Measurements from ENCODE around the gene SLC38A1. TPM values are rescaled to one million over a fixed set of nuclear protein-coding genes. Genes with fewer than 3 reads are reported as not detected.
A peak's percentile ranks its signal among the peaks of the same experiment; 100 is the strongest.

Gene SLC38A1
- total RNA-seq, 4 donors from 2014 or later, result 173 to 200 (median 193) TPM

GRCh38 chr12:46210873-46211439 lies 57.9 kb downstream of the SLC38A1 start:
- no peak for DNase-seq (ENCODE audit: extremely low spot score)
- H3K4me1 ChIP-seq, result peaks cover 43 to 87% (median 73%) of the 10 kb centered on the region in 4 donors
- WGBS, result 98% methylated on average over 6 of the region's 6 CpGs
- intact Hi-C loops (cut with DNase I), result no loop called here
- no peak overlapping the region for H3K4me3 ChIP-seq
- H3K36me3 ChIP-seq, result peaks cover 0 to 6% (median 0%) of the 10 kb centered on the region in 4 donors
- TF ChIP-seq EP300 (IDR thresholded peaks at IDR 0.05), result no peak
- no peak for TF ChIP-seq POLR2A (IDR thresholded peaks at IDR 0.05; ENCODE audit: low read depth)
- TF ChIP-seq CTCF (IDR thresholded peaks at IDR 0.05), result no peak
- no peak for TF ChIP-seq POLR2AphosphoS5 (IDR thresholded peaks at IDR 0.05)
- H3K27me3 ChIP-seq, result no peaks in the 10 kb centered on the region
- no peaks in the 10 kb centered on the region for H3K9me3 ChIP-seq
- H3K27ac ChIP-seq (replicated peaks in 1 of 4), result peak overlapping the region; percentile 73 to 79 (median 77)

- Histone ChIP-seq H3K4me1 (peaks cover 47 to 87% (median 73%) of the 10 kb centered on the region in 4 donors), H3K9me3 (no peaks in the 10 kb centered on the region), H3K27me3 (no peaks in the 10 kb centered on the region), H3K27ac (replicated peaks in 1 of 4) (peak overlapping the region; percentile 73 to 79 (median 77)), H3K4me3 (no peak overlapping the region), H3K36me3 (peaks cover 0 to 11% (median 0%) of the 10 kb centered on the region in 4 donors)
- intact Hi-C loops (cut with DNase I), result loop anchor here (5.0 kb wide), 2 partner anchors 57 to 157 kb away; partner anchors contain the start of gene SLC38A1
- no peak for DNase-seq (ENCODE audit: extremely low spot score)
- WGBS, result 58% methylated on average over 12 of the region's 12 CpGs
- TF ChIP-seq POLR2AphosphoS5 (IDR thresholded peaks at IDR 0.05) (peak; percentile 7 to 40), POLR2A (IDR thresholded peaks at IDR 0.05; ENCODE audit: low read depth) (no peak), EP300 (IDR thresholded peaks at IDR 0.05) (no peak)
Observed at GRCh38 chr12:46209914-46210872, 58.6 kb downstream of the SLC38A1 start.

GRCh38 chr12:46209170-46209569 lies 59.7 kb downstream of the SLC38A1 start:
- peaks cover 40 to 87% (median 75%) of the 10 kb centered on the region in 4 donors for H3K4me1 ChIP-seq
- WGBS, result 40% methylated on average over 4 of the region's 4 CpGs
- H3K4me3 ChIP-seq, result no peak overlapping the region
- no peak for DNase-seq (ENCODE audit: extremely low spot score)
- no peaks in the 10 kb centered on the region for H3K27me3 ChIP-seq
- no peaks in the 10 kb centered on the region for H3K9me3 ChIP-seq
- no peak for TF ChIP-seq POLR2AphosphoS5 (IDR thresholded peaks at IDR 0.05)
- no peak for TF ChIP-seq CTCF (IDR thresholded peaks at IDR 0.05)
- no peak for TF ChIP-seq EP300 (IDR thresholded peaks at IDR 0.05)
- TF ChIP-seq POLR2A (IDR thresholded peaks at IDR 0.05; ENCODE audit: low read depth), result no peak
- intact Hi-C loops (cut with DNase I), result loop anchor here (5.0 kb wide), 2 partner anchors 58 to 158 kb away; partner anchors contain the start of gene SLC38A1
- H3K36me3 ChIP-seq, result peaks cover 0 to 13% (median 3%) of the 10 kb centered on the region in 4 donors
- H3K27ac ChIP-seq (replicated peaks in 1 of 4), result peak overlapping the region; percentile 73 to 79 (median 77)

GRCh38 chr12:46208370-46208769 lies 60.5 kb downstream of the SLC38A1 start:
- TF ChIP-seq POLR2AphosphoS5 (IDR thresholded peaks at IDR 0.05) (peak in 1 of 2 donors; percentile 45), POLR2A (IDR thresholded peaks at IDR 0.05; ENCODE audit: low read depth) (no peak)
- Histone ChIP-seq H3K4me1 (peaks cover 40 to 83% (median 77%) of the 10 kb centered on the region in 4 donors), H3K27ac (replicated peaks in 1 of 4) (peak overlapping the region; percentile 73 to 79 (median 77)), H3K4me3 (no peak overlapping the region), H3K9me3 (no peaks in the 10 kb centered on the region), H3K27me3 (no peaks in the 10 kb centered on the region), H3K36me3 (peaks cover under 1 to 21% (median 8%) of the 10 kb centered on the region in 4 donors)
- DNase-seq (ENCODE audit: extremely low spot score), result no peak
- intact Hi-C loops (cut with DNase I), result loop anchor here (5.0 kb wide), 2 partner anchors 59 to 159 kb away; partner anchors contain the start of gene SLC38A1

- H3K36me3 ChIP-seq, result peaks cover 8 to 28% (median 15%) of the 10 kb centered on the region in 4 donors
- H3K4me1 ChIP-seq, result peaks cover 40 to 76% (median 71%) of the 10 kb centered on the region in 4 donors
- no peak overlapping the region for H3K4me3 ChIP-seq
- no peak for DNase-seq (ENCODE audit: extremely low spot score)
- intact Hi-C loops (cut with DNase I), result loop anchor here (5.0 kb wide), 2 partner anchors 60 to 160 kb away; partner anchors contain the start of gene SLC38A1
- H3K27ac ChIP-seq (replicated peaks in 1 of 4), result peak overlapping the region; percentile 73 to 79 (median 77)
- no peaks in the 10 kb centered on the region for H3K9me3 ChIP-seq
- no peaks in the 10 kb centered on the region for H3K27me3 ChIP-seq
- TF ChIP-seq CTCF (IDR thresholded peaks at IDR 0.05), result no peak
- TF ChIP-seq POLR2A (IDR thresholded peaks at IDR 0.05; ENCODE audit: low read depth), result no peak
- no peak for TF ChIP-seq EP300 (IDR thresholded peaks at IDR 0.05)
- no peak for TF ChIP-seq POLR2AphosphoS5 (IDR thresholded peaks at IDR 0.05)
Observed at GRCh38 chr12:46207644-46208043, 61.2 kb downstream of the SLC38A1 start.

Data from esophagus muscularis mucosa (tissue), 4 donors.